Activated CD4-positive, alpha-beta memory T cell treated with anti-CD3 and anti-CD28 coated beads for 36 hours (primary cell): ENCODE data around the gene TMEM247. TPM values are rescaled to one million over a fixed set of nuclear protein-coding genes. Genes with fewer than 3 reads are reported as not detected.

Experiments
- CTCF ChIA-PET: fragments of 350-600 bp; sonication (Branson Sonifier 250); formaldehyde crosslinking; loops from one replicate; lab custom pipeline; 2021; ENCODE audit warnings: antibody characterized with exemption, inconsistent platforms; lab: Charles Lee
- POLR2A ChIA-PET: fragments of 350-600 bp; sonication (Branson Sonifier 250); formaldehyde crosslinking; loops from one replicate; lab custom pipeline; 2021; ENCODE audit warnings: antibody characterized with exemption; lab: Charles Lee
- DNase-seq: peaks from one replicate; pipeline ENCODE4 v3.0.0-alpha.2; 2020
- H3K27ac Mint-ChIP-seq: one replicate; pipeline ENCODE4 v1.8.0; 2021; ENCODE audit warnings: mixed read lengths
- H3K27me3 Mint-ChIP-seq: one replicate; pipeline ENCODE4 v1.8.0; 2021; ENCODE audit warnings: mixed read lengths
- H3K36me3 Mint-ChIP-seq: one replicate; pipeline ENCODE4 v1.8.0; 2021; ENCODE audit warnings: mixed read lengths
- H3K4me1 Mint-ChIP-seq: one replicate; pipeline ENCODE4 v1.8.0; 2021; ENCODE audit warnings: low read depth, mixed read lengths
- H3K4me3 Mint-ChIP-seq: one replicate; pipeline ENCODE4 v1.8.0; 2021; ENCODE audit warnings: mild to moderate bottlenecking, mixed read lengths
- H3K9me3 Mint-ChIP-seq: one replicate; pipeline ENCODE4 v1.8.0; 2021; ENCODE audit warnings: mixed read lengths
- intact Hi-C: fragments of 100-400 bp; cut with micrococcal nuclease; formaldehyde crosslinking; loops from one replicate; pipeline ENCODE4 v1.15.1; 2023
- total RNA-seq, 2 experiments: library from RNA; stranded (reverse); gene quantifications; one replicate each; pipeline ENCODE4 v1.2.3, GENCODE V29; 2021

TMEM247 gene
- total RNA-seq, 2 experiments from 2014 or later, result not detected

GRCh38 chr2:46441838-46442712 is 37.3 kb upstream of the TMEM247 start:
- CTCF ChIA-PET, result no interaction called here
- H3K4me3 Mint-ChIP-seq, result no peak overlapping the region
- H3K36me3 Mint-ChIP-seq, result peaks cover 3% of the 10 kb centered on the region
- no peak for DNase-seq
- H3K9me3 Mint-ChIP-seq, result peaks cover 14% of the 10 kb centered on the region
- H3K27ac Mint-ChIP-seq, result no peak overlapping the region
- peaks cover 2% of the 10 kb centered on the region for H3K27me3 Mint-ChIP-seq
- POLR2A ChIA-PET, result no interaction called here
- peaks cover 28% of the 10 kb centered on the region for H3K4me1 Mint-ChIP-seq
- intact Hi-C loops, result no loop called here

- POLR2A ChIA-PET, result no interaction called here
Observed at GRCh38 chr2:46444732-46445131, 34.6 kb upstream of the TMEM247 start.

GRCh38 chr2:46445556-46445955 is 33.8 kb upstream of the TMEM247 start:
- Mint-ChIP-seq H3K27ac (no peak overlapping the region), H3K9me3 (peaks cover 14% of the 10 kb centered on the region), H3K27me3 (peaks cover 5% of the 10 kb centered on the region), H3K4me1 (peaks cover under 1% of the 10 kb centered on the region), H3K4me3 (no peak overlapping the region), H3K36me3 (peaks cover 3% of the 10 kb centered on the region)
- intact Hi-C loops, result no loop called here
- DNase-seq, result no peak
- ChIA-PET CTCF (no interaction called here), POLR2A (no interaction called here)

More at GRCh38 chr2:46444732-46445131, 34.6 kb upstream of the TMEM247 start:
- DNase-seq, result no peak
- H3K4me3 Mint-ChIP-seq, result no peak overlapping the region
- H3K4me1 Mint-ChIP-seq, result peaks cover 9% of the 10 kb centered on the region
- H3K27me3 Mint-ChIP-seq, result peaks cover 5% of the 10 kb centered on the region
- H3K9me3 Mint-ChIP-seq, result peaks cover 14% of the 10 kb centered on the region
- intact Hi-C loops, result no loop called here
- CTCF ChIA-PET, result no interaction called here
- H3K36me3 Mint-ChIP-seq, result peaks cover 3% of the 10 kb centered on the region
- H3K27ac Mint-ChIP-seq, result no peak overlapping the region

- H3K36me3 Mint-ChIP-seq, result peaks cover 3% of the 10 kb centered on the region
- intact Hi-C loops, result no loop called here
- H3K4me3 Mint-ChIP-seq, result no peak overlapping the region
- H3K27me3 Mint-ChIP-seq, result peaks cover 5% of the 10 kb centered on the region
- ChIA-PET CTCF (no interaction called here), POLR2A (no interaction called here)
- H3K4me1 Mint-ChIP-seq, result no peaks in the 10 kb centered on the region
- DNase-seq, result no peak
- no peak overlapping the region for H3K27ac Mint-ChIP-seq
- H3K9me3 Mint-ChIP-seq, result peaks cover 14% of the 10 kb centered on the region
Observed at GRCh38 chr2:46446871-46447568, 32.3 kb upstream of the TMEM247 start.

- Mint-ChIP-seq H3K4me3 (no peak overlapping the region), H3K27me3 (peaks cover 5% of the 10 kb centered on the region), H3K9me3 (peaks cover 14% of the 10 kb centered on the region), H3K4me1 (no peaks in the 10 kb centered on the region), H3K27ac (no peak overlapping the region), H3K36me3 (peaks cover 3% of the 10 kb centered on the region)
- intact Hi-C loops, result no loop called here
- ChIA-PET CTCF (no interaction called here), POLR2A (no interaction called here)
- no peak for DNase-seq
Observed at GRCh38 chr2:46447649-46448048, 31.7 kb upstream of the TMEM247 start.

- ChIA-PET POLR2A (no interaction called here), CTCF (no interaction called here)
- Mint-ChIP-seq H3K36me3 (peaks cover 3% of the 10 kb centered on the region), H3K4me1 (no peaks in the 10 kb centered on the region), H3K27ac (no peak overlapping the region), H3K4me3 (no peak overlapping the region), H3K9me3 (peaks cover 14% of the 10 kb centered on the region), H3K27me3 (peaks cover 5% of the 10 kb centered on the region)
- intact Hi-C loops, result no loop called here
- DNase-seq, result no peak
Observed at GRCh38 chr2:46448111-46448510, 31.3 kb upstream of the TMEM247 start.

- Mint-ChIP-seq H3K36me3 (peaks cover 3% of the 10 kb centered on the region), H3K27ac (no peak overlapping the region), H3K27me3 (peaks cover 5% of the 10 kb centered on the region), H3K4me3 (no peak overlapping the region), H3K4me1 (no peaks in the 10 kb centered on the region), H3K9me3 (peaks cover 14% of the 10 kb centered on the region)
- POLR2A ChIA-PET, result no interaction called here
- no peak for DNase-seq
- CTCF ChIA-PET, result no interaction called here
- intact Hi-C loops, result no loop called here
Observed at GRCh38 chr2:46448641-46449040, 30.7 kb upstream of the TMEM247 start.

GRCh38 chr2:46449700-46450099 is 29.7 kb upstream of the TMEM247 start:
- Mint-ChIP-seq H3K27ac (no peak overlapping the region), H3K9me3 (peaks cover 14% of the 10 kb centered on the region), H3K27me3 (peaks cover 5% of the 10 kb centered on the region), H3K4me3 (no peak overlapping the region), H3K36me3 (peaks cover 3% of the 10 kb centered on the region), H3K4me1 (no peaks in the 10 kb centered on the region)
- no peak for DNase-seq
- intact Hi-C loops, result no loop called here
- POLR2A ChIA-PET, result no interaction called here
- CTCF ChIA-PET, result interaction anchor here (1.7 kb wide), 1 partner anchor 439 kb away, joined by 5 read pairs; no protein-coding TSS in a partner anchor

- ChIA-PET POLR2A (interaction anchor here (0.6 kb wide), 1 partner anchor 21 kb away, joined by 6 read pairs; no protein-coding TSS in a partner anchor), CTCF (interaction anchor here (1.4 to 1.7 kb wide), 2 partner anchors 9 to 440 kb away, joined by 5 to 9 read pairs; no protein-coding TSS in a partner anchor)
- Mint-ChIP-seq H3K27me3 (peaks cover 5% of the 10 kb centered on the region), H3K36me3 (no peaks in the 10 kb centered on the region), H3K27ac (no peak overlapping the region), H3K4me1 (no peaks in the 10 kb centered on the region), H3K9me3 (peaks cover under 1% of the 10 kb centered on the region), H3K4me3 (no peak overlapping the region)
- no peak for DNase-seq
- intact Hi-C loops, result no loop called here
Observed at GRCh38 chr2:46451131-46451711, 28.1 kb upstream of the TMEM247 start.

GRCh38 chr2:46456789-46457188 is 22.6 kb upstream of the TMEM247 start:
- Mint-ChIP-seq H3K36me3 (no peaks in the 10 kb centered on the region), H3K27me3 (no peaks in the 10 kb centered on the region), H3K27ac (no peak overlapping the region), H3K4me1 (peaks cover 6% of the 10 kb centered on the region), H3K4me3 (no peak overlapping the region), H3K9me3 (no peaks in the 10 kb centered on the region)
- intact Hi-C loops, result no loop called here
- ChIA-PET CTCF (interaction anchor here (0.7 to 1.2 kb wide), 2 partner anchors 193 to 408 kb away, joined by 3 read pairs; no protein-coding TSS in a partner anchor), POLR2A (no interaction called here)
- no peak for DNase-seq

GRCh38 chr2:46458763-46459500 is 20.4 kb upstream of the TMEM247 start:
- ChIA-PET POLR2A (interaction anchor here (1.0 kb wide), 1 partner anchor 8 kb away, joined by 3 read pairs; no protein-coding TSS in a partner anchor), CTCF (interaction anchor here (0.9 to 3.4 kb wide), 17 partner anchors 8 to 604 kb away, joined by 3 to 25 read pairs (median 5); no protein-coding TSS in a partner anchor)
- H3K27ac Mint-ChIP-seq, result no peak overlapping the region
- intact Hi-C loops, result no loop called here
- H3K4me3 Mint-ChIP-seq, result no peak overlapping the region
- H3K36me3 Mint-ChIP-seq, result no peaks in the 10 kb centered on the region
- H3K4me1 Mint-ChIP-seq, result peaks cover 7% of the 10 kb centered on the region
- H3K27me3 Mint-ChIP-seq, result no peaks in the 10 kb centered on the region
- no peak for DNase-seq
- no peaks in the 10 kb centered on the region for H3K9me3 Mint-ChIP-seq
